IgD-negative memory B cell (primary cell): ENCODE measurements around the gene METTL2B. TPM values are rescaled to one million over a fixed set of nuclear protein-coding genes. Genes with fewer than 3 reads are reported as not detected.

Experiments
- polyA plus RNA-seq: library from polyadenylated mRNA; unstranded; fragments of 300-500 nt; fragmentation: Illumina TruSeq; gene quantifications from one replicate; pipeline ENCODE4 v1.2.3, GENCODE V29; 2021

METTL2B gene
- polyA plus RNA-seq, 1 donor from 2014 or later = 21.7 TPM

Other genes starting within 250 kb of the METTL2B start
- gene LEP, start 235.5 kb upstream of the METTL2B start, polyA plus RNA-seq = not detected
- gene RBM28, start 132.8 kb upstream of the METTL2B start, polyA plus RNA-seq = 9.0 TPM
- 0.21 TPM for gene PRRT4, start 115.1 kb upstream of the METTL2B start, polyA plus RNA-seq
- 58.6 TPM for gene IMPDH1, start 66.8 kb upstream of the METTL2B start, polyA plus RNA-seq
- gene HILPDA, start 20.9 kb upstream of the METTL2B start, polyA plus RNA-seq = 8.7 TPM
- gene GARIN1A, start 195.5 kb downstream of the METTL2B start, polyA plus RNA-seq = 0.10 TPM